Erythroblast (primary cell): ENCODE results near the gene SYT1.

Experiments
- GATA1 ChIP-seq: IDR thresholded peaks from 2 replicates; pipeline ENCODE4 v1.6.1; 2011; ENCODE audit warnings: low read depth, mild to moderate bottlenecking, control low read depth, low read length, moderate library complexity
- POLR2A ChIP-seq: IDR thresholded peaks from 2 replicates; pipeline ENCODE4 v1.6.1; 2011; ENCODE audit warnings: mild to moderate bottlenecking, low read length

DNA sequence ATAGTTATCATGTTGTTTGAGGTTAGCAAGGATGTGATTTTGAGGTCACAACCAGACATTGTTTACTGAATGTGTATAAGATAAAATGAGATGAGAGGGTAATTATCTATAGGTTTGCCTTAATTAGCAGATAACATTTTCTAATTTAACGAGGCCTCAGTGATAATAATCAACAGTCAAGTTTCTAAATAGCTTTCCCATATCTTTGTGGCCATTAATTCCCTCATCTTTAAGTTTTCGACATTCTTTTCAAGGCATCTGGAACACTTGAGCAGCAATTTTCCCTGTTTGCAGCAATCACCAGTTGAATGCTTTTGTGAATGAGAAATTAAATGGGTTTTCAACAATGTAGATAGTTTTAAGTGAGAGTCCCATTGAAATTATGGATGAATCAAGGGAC, 304.1 kb downstream of the SYT1 start:
- TF ChIP-seq POLR2A = no peak
- no peak for TF ChIP-seq GATA1
